RCC 7860 (cell line): ENCODE measurements around the gene MTRR.
"Not testable (repeated sequence)": the region's sequence is repeated elsewhere in the genome, so short reads cannot be mapped to it uniquely, and the experiment has no call there.

Source experiments
- DNase-seq: peaks from one replicate; pipeline ENCODE4 v3.0.0-alpha.2; 2015; ENCODE audit warnings: low spot score
- FAIRE-seq: peaks from 2 replicates; lab custom pipeline; 2012; peaks lifted over from hg19 to GRCh38; lab: Jason Lieb, UNC

The MTRR gene

GRCh38 chr5:7894439-7894838 is 25.5 kb downstream of the MTRR start:
- FAIRE-seq, result no peak
- no peak for DNase-seq

DNA sequence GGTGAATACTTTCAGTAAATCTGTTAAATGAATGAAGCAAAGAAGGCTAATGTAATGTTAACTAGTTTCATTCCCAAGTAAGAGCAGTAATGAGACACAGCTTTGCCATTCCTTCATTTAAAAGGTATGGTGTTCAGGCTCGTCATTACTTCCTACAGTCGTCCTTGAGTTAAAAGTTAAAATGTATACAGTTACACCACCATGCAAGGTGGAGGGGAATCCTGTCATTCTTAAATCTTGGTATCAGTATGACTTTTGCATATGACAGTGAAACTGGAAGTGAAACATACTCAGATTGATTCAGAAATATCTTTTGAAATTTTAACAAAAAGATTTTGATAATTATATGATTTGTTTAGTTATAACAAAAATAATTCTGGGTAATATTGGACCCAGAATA is 25.9 kb downstream of the MTRR start:
- FAIRE-seq, result no peak
- no peak for DNase-seq

GRCh38 chr5:7897014-7897600 is 28.2 kb downstream of the MTRR start:
- FAIRE-seq (no peak), DNase-seq (peak; percentile 37)

- DNase-seq, result no peak
- no peak for FAIRE-seq
These were observed 33.3 kb downstream of the MTRR start for GRCh38 chr5:7902201-7902600.

GRCh38 chr5:7902666-7903625 is 34.0 kb downstream of the MTRR start:
- no peak for FAIRE-seq
- no peak for DNase-seq

GRCh38 chr5:7904170-7904569 is 35.2 kb downstream of the MTRR start:
- DNase-seq (peak; percentile 85), FAIRE-seq (peak; percentile 89)

DNA sequence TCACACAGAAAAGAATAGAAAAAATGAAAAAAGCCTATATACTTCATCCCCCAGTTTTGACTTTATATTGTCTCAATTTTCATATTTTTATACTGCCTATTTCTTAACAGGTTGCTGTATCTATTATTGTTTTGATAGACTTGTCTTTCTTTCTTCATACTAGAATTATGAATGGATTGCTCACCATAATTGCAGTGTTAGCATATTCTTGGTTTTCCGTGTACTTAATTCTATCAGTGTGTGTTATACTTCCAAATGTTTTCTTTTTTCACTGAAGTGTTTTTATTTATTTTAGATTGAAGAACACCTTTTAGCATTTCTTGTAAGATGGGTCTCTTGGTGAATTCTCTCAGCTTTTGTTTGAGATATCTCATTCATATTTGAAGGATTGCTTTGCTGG is 38.7 kb downstream of the MTRR start:
- FAIRE-seq (peak; percentile 11), DNase-seq (no peak)

DNA sequence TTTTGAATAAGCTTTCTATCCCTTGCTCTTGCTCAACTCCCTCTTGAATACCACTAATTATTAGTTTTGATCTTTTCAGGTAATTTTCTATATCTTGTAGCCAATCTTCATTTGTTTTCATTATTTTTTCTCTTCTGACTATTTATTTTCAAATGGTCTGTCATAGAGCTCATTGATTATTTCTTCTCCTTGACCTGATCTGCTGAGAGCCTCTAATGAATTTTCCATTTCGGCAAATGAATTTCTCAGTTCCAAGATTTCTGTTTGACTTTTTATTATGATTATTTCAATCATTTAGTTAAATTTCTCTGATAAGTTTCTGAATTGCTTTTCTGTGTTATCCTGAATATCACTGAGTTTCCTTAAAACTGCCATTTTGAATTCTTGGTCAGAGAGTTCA is 39.4 kb downstream of the MTRR start:
- DNase-seq, result no peak
- no peak for FAIRE-seq

DNA sequence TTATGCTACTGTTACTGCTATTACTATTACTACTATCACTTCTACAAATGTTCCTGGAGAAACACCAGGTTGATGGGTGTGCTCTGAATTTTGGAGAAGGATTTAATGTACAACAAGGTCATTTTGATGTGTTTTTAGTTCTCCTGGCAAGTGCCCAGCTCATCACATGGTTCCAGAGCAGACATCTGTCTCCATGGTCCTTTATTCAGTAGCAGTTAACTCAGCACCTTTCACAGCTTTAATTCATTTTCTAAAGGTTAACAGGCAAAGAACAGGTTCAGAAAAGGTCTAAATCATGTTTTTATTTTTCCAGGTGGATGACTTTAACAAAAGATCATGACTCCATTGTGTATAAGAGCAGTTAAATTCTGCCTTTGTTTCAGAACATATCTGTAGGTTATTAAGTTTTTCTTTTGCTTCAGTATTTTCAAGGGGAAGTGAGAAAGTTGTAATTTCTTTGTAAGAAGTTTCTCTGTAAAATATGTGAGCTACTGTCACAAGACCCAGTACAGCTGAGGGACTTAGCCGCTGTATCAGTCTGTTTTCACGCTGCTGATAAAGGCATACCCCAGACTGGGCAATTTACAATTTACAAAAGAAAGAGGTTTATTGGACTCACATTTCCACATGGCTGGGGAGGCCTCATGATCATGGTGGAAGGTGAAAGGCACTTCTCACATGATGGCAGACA is 41.9 kb downstream of the MTRR start:
- FAIRE-seq, result no peak
- DNase-seq, result no peak

DNA sequence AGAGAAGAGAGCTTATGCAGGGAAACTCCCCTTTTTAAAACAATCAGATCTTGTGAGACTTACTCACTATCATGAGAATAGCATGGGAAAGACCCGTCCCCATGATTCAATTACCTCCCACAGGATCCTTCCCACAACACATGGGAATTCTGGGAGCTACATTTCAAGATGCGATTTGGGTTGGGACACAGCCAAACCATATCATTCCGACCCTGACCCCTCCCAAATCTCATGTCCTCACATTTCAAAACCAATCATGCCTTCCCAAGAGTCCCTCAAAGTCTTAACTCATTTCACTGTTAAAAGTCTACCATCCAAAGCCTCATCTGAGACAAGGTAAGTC is 42.5 kb downstream of the MTRR start:
- not testable (repeated sequence) for FAIRE-seq, DNase-seq

DNA sequence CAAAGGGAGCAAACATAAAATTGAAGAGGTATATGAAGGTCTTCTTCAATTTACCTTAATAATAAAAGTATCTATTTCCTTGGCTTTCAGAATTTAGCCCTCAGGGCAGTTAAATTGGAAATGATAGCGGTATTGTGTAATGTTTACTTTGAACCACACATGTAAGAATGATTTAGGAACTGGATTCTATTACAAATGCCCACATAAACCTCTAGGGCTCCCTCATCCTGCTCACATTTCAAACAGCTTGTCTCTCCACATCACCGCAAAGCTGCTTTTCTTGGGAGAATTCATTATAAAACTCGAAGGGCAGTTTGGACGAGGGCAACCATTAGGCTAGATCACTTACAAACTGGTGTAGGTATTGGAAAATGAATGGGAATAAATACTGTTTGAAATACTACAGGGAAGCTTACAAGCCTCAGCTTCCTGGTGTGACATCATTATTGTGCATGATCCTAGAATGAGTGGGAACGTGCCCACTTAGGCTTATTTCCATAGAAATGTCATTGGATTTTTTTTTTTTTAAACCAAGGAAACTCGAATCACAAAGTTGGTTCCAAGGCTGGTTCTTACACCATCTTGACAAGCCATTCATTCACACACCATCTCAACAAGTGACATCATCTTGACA is 47.3 kb downstream of the MTRR start:
- FAIRE-seq (no peak), DNase-seq (no peak)

DNA sequence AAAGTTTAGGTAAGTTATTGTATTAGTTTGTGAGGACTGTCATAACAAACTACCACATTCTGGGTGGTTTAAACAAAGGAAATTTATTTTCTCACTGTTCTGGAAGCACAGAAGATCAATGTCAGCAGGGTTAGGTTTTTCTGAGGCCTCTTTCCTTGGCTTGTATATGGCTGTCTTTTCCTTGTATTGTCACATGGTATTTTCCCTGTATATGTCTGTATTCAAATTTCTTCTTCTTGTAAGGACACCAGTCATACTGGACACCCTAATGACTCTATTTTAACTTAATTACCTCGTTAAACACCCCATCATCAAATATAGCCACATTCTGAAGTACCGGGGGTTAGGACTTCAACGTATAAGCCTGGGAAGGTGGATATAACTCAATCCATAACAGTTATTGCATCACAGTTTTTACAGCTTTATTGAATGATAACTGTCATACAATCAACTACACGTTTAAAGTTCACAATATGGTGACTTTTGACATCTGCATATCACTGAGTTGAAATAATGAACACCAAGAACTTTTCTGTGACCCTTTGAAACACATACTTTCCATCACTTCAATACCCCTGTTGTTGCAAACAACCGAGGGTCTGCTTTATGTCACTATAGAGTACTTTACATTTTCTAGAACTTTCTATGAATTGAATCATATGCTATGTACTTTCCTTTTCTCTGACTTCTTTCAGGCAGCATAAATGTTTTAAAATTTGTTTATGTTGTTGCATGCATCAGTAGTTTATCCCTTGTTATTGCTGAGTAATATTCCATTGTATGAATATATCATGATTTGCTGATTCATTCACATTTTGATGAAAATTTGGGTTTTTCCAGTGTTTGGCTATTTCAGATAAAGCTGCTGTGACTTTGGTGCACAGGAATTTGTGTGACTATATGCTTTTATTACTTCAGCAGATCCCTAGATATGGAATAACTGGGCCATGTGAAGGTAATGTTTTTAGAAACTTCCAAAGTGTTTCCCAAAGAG is 48.5 kb downstream of the MTRR start:
- DNase-seq, result no peak
- no peak for FAIRE-seq

- DNase-seq (peak; percentile 89), FAIRE-seq (no peak)
These were observed 57.2 kb downstream of the MTRR start for GRCh38 chr5:7925961-7926695.

DNA sequence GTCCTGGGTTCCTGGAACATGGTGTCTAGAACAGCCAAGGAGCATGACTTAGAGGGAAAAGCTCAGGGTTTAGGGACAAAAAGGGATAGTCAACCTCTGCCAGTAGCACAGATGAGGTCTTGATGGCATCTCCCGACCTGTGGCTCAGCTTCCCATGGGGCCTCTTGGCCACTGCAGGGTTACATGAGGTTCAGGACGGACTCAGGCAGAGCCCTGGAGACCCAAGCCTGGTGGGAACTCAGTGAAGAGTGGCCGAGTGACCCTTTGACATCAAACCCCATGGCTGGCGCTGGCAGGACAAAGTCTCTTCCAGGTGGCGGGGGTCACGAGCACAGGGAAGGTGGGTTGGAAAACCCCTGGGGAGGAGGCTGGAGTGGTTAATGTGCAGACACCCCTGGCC is 57.8 kb downstream of the MTRR start:
- DNase-seq (no peak), FAIRE-seq (no peak)

DNA sequence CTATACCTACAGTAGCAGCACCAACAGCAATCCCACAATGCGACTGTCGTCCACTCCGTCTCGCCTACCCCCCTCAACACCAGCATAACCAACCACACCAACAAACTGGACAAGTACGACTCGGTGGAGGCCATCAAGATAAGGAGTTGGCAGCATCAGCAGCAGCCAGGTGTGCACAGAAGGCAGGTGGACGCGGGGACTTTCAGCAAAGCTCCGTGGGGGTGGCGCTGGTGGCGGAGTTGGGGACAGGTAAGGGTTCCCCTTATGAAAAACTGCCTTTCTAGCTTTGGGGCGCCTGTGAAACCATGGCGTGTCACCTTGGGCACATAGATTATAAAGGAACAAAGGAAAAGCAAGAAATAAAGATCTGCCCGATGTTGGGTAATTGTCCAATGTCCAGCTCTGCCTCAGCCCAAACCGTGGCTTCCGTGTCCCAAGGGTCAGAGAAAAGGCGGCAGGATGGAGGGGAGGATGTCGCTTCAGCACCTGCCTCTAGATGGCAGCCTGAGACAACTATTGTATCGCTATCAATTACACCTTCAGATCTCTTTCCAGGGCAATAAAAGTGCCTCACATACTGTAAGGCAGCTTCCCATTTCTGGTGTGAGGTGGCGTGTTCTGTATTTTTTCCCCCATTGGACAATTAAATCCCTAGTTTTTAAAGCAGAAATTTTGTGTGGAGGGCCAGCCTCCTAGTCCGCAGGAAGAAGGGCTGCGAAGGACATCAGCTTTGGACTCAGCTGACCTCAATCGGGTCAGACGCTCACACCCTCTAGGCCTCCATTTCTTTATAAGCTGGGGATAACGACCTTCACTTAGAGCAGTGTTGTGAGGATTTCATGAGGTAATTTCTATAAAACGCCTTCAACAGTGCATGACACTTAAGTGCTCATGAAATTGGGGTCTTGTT is 58.8 kb downstream of the MTRR start:
- DNase-seq, result peak; percentile 56
- peak; percentile 11 for FAIRE-seq

DNA sequence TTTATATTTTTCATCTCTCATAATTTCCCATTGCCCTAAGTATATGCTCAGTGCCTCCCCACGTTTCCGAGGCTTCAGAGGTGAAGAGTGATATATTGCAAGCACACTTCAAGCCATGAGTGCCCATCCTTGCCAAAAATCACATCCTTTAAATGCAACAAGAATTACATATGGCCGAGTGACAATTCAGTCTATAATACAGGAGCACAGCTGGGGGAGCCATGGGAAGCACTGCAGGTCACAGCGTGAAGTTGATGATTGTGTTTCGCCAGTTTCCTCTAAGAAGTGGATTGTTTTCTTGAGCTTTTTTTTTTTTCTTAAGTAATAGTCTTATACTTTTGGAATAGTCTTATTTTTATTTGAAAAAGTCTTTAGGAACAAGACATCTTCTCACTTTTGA is 61.1 kb downstream of the MTRR start:
- FAIRE-seq (no peak), DNase-seq (no peak)

DNA sequence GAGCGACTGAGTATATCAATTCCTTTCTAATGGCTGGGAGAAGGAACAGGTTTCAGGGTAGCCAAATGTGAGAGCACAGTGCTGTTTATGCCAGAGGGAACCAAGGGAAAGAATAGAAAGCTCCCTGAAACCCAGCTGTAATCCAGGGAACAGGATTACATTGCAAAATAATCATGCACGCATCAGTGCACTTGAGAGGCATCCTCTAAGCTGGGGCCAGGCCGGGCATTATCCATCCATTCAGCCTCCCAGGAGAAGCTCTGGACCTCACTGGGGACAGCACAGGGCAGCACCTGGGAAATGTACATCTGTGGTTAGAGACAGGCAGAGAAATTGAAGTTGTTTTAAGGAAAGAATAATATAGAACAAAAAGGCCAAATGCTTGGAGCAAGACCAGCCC is 72.7 kb downstream of the MTRR start:
- FAIRE-seq, result no peak
- no peak for DNase-seq

DNA sequence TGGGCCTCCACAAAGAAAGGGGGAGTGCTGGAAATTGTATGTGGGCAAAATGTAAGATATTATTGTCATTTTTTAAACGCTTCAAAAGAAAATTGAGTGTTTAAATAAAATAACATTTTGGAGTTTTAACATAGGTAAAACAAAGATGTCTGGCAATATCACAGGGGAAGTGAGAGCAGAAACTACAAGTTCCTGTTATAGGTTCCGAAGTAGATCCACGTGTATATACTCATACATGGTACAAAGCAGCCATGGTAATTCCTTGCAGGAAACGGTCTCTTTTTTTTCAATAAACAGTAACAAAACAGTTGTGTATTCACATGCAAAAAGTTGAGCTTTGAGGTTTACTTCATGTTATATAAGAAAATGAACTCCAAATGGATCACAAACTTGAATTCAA is 78.4 kb downstream of the MTRR start:
- no peak for DNase-seq
- FAIRE-seq, result no peak
